ENCODE results near the gene EMX1.

EMX1 gene

GRCh38 chr2:72983500-72984161 lies 66.3 kb downstream of the EMX1 start:
- no peak for FAIRE-seq

DNA sequence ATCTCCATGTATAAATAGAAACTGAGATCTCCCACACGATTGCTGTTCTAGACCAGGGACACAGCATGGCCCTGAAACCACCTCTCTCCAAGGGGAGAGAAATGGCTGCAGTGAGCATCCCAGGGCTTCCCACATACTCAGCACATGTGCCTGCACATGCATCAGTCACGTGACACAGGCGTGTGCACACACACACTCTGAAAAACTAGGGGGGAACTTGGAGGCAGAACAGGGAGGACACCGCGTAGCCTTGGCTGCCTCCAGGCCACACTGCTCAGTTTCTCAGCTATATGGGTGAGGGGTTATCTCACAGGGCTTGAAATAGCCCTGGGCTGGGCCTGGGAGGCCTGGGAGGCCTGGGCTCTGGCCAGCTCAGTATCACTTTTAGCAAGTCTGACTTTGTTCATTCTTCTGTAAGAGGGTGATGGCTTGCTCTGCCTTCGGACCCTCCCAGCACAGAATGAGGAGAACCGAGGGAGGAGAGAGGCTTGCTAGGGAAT lies 66.9 kb downstream of the EMX1 start:
- FAIRE-seq = no peak

Data from TTC549 (cell line).